GM12892 (cell line): ENCODE results near the gene NFATC2.

Source experiments
- POLR2A ChIP-seq: IDR thresholded peaks from 2 replicates; pipeline ENCODE4 v1.6.1; 2011; ENCODE audit warnings: low read depth, low read length, control low read depth
- POLR2AphosphoS5 ChIP-seq: IDR thresholded peaks from 2 replicates; pipeline ENCODE4 v1.6.1; 2011; ENCODE audit warnings: low read depth, low read length, control low read depth

DNA sequence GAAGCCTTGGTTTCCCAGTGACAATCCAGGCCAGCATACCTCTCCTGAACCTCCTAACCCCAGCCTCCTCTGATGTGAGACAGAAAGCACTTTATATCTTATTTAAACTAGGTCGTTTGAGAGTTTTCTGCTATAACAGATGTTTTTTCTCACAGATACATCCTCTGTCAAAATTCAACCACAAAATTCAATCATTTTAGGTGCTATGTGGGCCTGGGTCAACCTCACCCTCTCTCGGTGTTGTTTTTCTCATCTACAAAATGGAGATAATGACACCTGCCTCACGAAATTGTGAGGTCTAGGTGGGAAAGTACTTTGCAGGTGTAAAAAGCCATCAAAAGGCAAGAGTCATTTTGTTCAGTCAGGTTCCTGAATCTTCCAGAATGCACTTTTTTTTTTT lies 46.2 kb upstream of the NFATC2 start:
- TF ChIP-seq POLR2A, result no peak
- TF ChIP-seq POLR2AphosphoS5, result no peak
